ENCODE results near the gene BCAS3.

Gene BCAS3

GRCh38 chr17:61294777-61295176 is 617.1 kb downstream of the BCAS3 start:
- DNase-seq (ENCODE audit: low spot score) = no peak

GRCh38 chr17:61296058-61296457 is 618.4 kb downstream of the BCAS3 start:
- no peak for DNase-seq (ENCODE audit: low spot score)

GRCh38 chr17:61299517-61300513 is 622.2 kb downstream of the BCAS3 start:
- no peak for DNase-seq (ENCODE audit: low spot score)

DNA sequence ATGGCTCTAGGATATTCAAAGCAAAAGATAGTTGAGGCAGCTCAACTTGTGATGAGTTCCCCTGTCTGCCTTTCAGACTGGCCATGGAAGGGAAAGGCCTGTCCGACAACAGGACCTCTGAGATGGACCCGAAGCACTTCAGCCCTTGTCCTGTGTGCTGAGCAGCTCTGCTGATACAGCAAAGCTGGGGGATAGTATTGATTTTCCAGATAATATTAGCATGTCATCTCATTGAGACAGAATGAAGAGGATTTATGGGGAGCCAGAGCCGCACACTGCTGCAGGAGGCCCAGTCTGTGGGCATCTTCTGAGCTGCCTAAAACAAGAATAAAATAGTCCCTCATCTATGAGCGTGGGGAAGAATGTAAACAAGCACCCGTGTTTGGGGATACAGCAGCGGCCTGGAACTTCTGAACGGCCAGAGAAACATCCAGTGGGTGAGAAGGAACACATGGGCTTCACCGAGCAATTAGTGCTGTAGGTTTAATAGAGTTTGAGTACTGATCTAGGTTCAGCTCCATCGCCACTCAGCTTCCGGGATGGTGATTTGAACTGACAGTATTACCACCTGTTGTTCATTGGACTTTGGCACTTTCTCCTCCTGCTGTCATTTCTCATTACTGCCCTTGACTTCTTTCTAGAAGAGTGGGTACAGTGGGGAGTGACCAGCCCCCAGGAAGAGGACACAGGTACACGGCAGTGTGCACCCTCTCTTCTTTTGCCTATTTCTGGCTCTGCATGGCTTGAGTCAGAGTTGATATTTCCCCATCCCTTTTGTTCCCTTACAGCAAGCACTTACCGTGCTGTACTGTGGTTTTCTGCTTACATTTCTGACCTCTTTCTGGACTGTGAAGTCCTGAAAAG is 625.5 kb downstream of the BCAS3 start:
- no peak for DNase-seq (ENCODE audit: low spot score)

GRCh38 chr17:61303817-61304096 is 626.1 kb downstream of the BCAS3 start:
- DNase-seq (ENCODE audit: low spot score) = no peak

DNA sequence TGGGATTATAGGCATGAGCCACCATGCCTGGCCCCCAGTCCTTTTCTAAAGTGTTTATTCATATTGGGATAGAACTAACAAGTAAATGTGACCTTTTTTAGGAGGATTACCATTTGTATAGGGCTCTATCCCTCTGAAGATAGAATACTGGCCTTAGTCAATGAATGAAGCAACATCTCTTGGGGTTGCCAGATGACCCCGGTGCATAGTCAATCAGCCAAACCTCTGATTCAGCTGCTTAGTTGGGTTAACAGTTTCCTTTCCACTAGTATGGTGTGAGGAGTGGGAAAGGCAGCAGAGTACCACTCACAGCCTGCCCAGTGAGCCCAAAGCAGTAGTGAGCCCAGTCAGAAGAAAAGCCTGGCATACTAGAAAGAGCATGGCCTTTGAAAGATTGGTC is 627.4 kb downstream of the BCAS3 start:
- no peak for DNase-seq (ENCODE audit: low spot score)

DNA sequence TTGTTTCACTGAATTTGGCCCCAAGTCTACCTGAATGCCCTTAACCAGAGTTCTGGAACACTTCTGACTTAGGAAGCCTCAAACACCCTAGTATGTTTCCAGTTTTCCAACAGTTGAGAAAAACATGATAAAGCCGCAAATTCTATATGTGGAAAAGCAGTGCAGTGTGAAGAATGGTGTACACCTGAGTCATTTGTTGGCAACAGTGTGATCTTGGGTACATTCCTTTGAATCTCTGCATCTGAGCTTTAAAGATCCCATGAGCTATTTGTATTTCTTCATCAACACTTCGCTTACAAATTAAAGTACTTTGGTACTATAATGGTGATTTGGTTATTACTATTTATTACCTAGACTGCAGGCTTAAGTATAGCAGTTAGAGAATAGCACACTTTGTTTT is 628.4 kb downstream of the BCAS3 start:
- DNase-seq (ENCODE audit: low spot score) = no peak

DNA sequence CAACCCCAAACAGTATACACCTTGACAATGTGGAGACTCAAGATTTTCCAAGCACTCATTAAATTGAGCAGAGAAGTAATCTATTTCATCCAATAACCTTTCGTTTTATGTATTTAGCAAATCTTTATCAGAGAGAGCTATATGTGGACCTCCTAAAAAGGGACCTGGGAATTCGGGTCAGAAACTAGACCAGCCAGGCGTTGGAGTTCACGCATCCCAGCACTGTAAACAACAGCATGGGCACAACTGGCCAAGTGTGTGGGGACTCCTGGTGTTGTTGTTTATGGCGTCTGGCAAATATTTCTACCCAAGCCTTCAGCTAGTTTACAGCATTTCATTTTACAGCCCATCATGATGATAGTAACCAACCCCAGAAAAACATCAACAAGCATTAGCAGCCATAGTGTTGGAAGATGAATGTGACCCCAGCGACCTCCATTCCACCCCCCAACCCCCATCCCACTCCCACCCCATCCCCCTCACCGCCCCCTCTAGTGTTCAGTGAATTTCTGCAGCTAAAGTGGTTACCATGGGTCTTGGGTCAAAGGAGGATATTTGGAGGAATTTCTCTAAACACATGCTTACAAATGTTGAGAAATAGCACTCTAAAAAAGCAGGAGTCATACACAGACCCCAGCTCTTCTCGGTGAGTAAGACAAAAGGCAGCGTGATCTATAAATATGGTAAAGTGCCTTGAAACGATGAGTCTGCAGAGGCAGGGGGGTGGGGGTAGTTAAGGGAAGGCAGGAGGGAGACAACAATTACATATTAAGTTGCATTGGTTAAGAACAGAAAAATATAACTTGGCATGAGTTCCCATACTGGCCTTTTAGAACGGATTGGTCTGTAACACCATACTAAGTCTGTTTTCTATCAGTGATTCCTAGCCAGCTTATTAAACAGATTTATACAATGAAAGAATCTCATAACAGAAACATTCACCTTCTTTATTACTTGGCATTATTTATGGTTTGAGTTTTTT is 630.5 kb downstream of the BCAS3 start:
- DNase-seq (ENCODE audit: low spot score) = no peak

GRCh38 chr17:61309362-61310256 is 632.0 kb downstream of the BCAS3 start:
- no peak for DNase-seq (ENCODE audit: low spot score)

GRCh38 chr17:61310590-61310989 is 632.9 kb downstream of the BCAS3 start:
- DNase-seq (ENCODE audit: low spot score) = no peak

GRCh38 chr17:61312406-61313295 is 635.0 kb downstream of the BCAS3 start:
- no peak for DNase-seq (ENCODE audit: low spot score)

- DNase-seq (ENCODE audit: low spot score) = no peak
Measured at GRCh38 chr17:61313461-61314326, 636.0 kb downstream of the BCAS3 start.

DNA sequence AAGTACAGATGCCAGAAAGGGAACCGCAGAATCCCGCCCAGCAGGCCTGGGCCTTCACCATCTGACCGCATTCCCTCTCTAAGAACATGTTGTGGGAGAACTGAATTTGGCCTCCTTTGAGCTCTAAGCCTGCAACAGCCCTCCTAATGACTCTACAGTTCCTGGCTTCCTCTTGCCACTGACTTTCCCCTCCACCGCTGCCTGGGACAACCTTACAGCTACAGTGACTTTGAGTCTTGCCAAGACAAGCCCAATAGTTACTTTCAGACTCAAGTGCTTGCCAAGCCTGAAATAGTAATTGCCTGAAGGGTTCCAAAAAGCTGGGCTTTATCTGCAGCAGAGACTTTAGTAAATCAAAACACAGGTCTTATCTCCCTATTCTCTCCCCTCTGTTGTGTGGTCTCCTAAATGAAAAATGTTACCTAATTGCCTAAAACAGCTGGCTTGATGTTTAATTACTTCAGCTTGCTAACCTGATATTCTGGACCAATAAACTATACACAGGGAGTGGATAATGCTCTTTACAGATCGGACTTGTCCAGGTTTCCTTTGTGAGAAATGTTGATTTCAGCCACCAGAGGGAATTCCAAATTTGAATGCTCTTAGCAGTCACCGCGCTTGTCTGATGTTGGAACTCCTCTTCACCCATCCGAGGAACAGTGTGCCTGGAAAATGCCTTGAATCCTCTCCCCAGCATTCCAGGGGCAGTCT is 636.9 kb downstream of the BCAS3 start:
- DNase-seq (ENCODE audit: low spot score) = no peak

DNA sequence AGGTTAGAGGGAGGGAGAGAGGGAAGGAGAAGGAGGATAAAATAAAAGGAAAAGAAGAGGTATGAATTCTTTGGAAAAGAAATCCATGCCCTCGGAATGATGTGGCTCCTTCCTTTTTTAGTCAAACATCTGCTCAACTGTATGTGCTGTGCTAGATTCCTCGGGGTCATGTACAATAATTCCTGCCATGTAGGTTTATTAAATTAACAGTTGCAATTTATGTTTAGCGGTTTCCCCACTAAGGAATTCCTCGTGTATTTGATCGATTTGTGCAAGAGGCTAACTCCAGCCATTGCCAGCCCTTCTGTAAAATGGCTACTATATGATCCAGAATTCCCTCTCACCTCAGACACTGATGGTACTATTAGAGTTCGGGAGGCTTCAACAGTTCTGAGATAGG is 639.0 kb downstream of the BCAS3 start:
- no peak for DNase-seq (ENCODE audit: low spot score)

DNA sequence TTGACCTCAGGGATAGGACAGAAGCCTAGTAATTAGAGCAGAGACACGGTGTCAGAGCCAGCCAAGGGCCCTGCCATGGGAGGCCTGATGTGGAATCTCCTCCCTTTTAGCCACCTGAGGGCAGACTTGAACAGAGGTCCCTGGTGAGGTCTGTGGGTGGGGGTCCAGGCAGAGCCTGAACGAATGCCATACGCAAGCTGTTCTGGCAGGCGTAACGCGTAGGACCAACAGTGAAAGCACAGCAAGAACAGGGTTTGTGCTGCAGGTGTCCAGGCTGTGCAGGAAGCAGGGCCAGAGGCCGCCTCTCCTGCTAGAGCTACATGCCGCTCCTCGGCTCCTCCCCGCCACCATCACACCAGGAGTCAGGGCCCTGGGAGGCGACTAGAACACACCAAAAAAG is 640.1 kb downstream of the BCAS3 start:
- no peak for DNase-seq (ENCODE audit: low spot score)

DNA sequence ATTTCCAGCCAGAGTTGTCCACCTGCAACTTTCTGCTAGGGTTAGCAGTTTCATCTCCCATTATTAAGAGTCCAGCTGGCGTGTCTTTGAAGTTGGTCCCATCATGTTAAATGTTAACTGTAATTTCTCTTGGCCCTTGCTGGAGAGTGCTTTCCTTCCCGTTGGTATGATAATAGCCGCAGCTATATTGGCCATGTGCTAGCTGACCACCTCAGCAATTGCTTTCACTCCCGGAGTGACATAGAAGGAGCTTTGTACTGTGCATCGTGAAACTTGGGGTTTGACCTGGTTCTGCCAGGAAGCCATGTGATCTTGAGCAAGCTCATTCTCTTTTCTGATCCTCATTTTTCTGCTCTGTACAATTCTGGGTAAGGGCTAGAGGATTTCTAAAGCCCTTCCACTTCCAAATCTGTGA is 641.0 kb downstream of the BCAS3 start:
- DNase-seq (ENCODE audit: low spot score) = no peak

DNA sequence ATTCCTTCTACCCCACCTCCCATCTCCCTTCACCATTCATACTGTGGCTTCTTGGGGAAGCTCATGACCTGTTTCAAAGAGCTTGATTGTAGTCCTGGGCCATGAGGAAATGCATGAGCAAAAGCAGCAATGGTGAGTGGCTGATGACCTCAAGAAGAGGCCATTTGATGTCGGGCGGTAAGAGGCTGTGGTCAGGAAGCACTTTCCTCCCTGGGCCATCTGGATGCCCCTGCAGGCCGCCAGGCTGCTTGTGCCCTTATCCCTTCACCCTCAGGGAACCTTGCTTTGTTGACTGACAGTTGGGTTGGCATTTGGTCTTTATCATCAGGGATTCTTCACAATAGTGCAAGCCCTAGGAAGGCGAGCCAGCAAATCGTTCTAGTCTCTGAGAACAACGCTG is 643.7 kb downstream of the BCAS3 start:
- DNase-seq (ENCODE audit: low spot score) = no peak

- no peak for DNase-seq (ENCODE audit: low spot score)
Measured at GRCh38 chr17:61322325-61323002, 644.8 kb downstream of the BCAS3 start.
